Fibroblast of villous mesenchyme (primary cell): Measurements from ENCODE around the gene GABBR1. TPM values are rescaled to one million over a fixed set of nuclear protein-coding genes. Genes with fewer than 3 reads are reported as not detected.

Experiments
- DNase-seq: peaks from one replicate; pipeline ENCODE4 v3.0.0-alpha.2; 2010; ENCODE audit warnings: low read depth
- H3K4me3 ChIP-seq: 2 replicates; pipeline ENCODE4 v1.5.1; 2011; ENCODE audit warnings: low read depth, mild to moderate bottlenecking, low read length
- CTCF ChIP-seq: IDR thresholded peaks from 2 replicates; pipeline ENCODE4 v1.5.1; 2012; ENCODE audit warnings: low read depth, mild to moderate bottlenecking, low read length; ENCODE audit not compliant: insufficient read depth
- total RNA-seq: library from RNA; depleted of rRNA; stranded (reverse); fragments of >200 nt; gene quantifications from 2 replicates; pipeline ENCODE4 v1.2.3, GENCODE V29; 2012

The GABBR1 gene
- total RNA-seq, 1 donor, result 12.5 TPM

DNA sequence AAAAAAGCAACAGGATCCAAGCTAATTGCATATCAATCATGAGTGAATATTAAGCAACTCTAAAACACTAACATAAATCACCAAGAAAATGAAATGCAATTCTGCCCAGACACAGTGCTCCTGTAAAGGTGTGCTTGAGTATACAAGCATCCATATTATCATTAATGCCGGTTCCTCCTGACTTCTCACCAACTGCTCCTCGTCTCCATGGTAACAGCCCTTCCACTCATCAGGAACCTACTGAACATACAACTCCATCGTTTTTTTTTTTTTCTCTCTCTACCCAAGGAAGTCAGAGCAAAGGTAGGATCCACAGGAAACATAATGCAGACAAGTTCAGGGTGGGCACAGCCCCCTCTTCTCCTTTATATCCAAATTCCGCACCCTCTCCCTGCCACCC, 12.4 kb downstream of the GABBR1 start:
- no peak for TF ChIP-seq CTCF
- DNase-seq, result no peak

DNA sequence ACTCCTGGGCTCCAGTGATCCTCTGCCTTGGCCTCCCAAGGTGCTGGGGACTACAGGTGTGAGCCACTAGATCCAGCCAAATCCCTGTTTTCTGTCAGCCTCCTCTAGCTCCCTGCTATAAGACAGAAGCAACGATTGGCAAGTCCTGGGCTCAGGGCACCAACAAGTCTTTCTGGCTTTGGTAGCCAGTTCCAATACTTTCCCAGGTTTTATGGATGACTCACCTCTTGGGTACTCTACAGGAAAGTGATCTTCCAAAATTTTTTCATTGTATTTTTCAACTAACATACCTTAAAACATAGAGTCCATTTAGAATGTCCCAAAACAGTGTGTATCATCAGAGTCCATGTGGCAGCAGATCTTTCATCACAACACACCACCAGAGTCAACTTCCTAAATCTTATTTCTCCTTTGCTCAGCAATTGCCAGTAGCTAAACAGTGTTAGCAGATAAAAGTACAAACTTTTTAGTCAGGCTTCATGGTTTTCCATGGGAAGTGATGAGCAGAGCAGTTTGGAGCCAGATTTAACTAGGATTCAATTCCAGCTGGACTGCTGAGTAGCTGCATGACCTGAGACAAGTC, 13.3 kb downstream of the GABBR1 start:
- TF ChIP-seq CTCF, result no peak
- DNase-seq, result no peak
- no peak overlapping the region for H3K4me3 ChIP-seq

More for the DNA sequence above, 12.4 kb downstream of the GABBR1 start:
- no peak overlapping the region for H3K4me3 ChIP-seq

- H3K4me3 ChIP-seq, result no peak overlapping the region
- no peak for TF ChIP-seq CTCF
- no peak for DNase-seq
These were observed 15.0 kb downstream of the GABBR1 start for GRCh38 chr6:29617782-29618554.

- no peak for DNase-seq
- no peak for TF ChIP-seq CTCF
- no peak overlapping the region for H3K4me3 ChIP-seq
These were observed 21.6 kb downstream of the GABBR1 start for GRCh38 chr6:29611426-29611825.

GRCh38 chr6:29610540-29610939, 22.4 kb downstream of the GABBR1 start:
- no peak for TF ChIP-seq CTCF
- DNase-seq, result no peak
- no peak overlapping the region for H3K4me3 ChIP-seq

DNA sequence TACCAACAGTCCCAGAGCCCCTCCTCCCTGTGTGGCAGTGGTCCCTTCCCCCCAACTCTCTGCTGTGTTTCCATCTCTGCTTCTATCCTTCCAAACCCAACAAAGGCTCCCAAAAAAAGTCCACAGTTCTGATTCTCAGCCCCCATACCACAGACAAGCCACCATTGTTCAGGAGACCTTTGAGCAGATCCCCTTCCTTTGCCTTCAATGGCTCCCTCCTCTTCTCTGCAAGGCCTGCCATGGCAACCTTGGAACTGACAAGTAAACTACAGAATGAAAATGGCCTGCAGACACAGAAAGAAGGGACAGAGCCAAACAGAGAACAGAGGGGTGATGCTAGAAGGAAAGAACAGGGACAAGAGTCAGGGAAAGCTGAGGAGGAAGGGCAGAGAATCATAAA, 24.9 kb downstream of the GABBR1 start:
- DNase-seq, result no peak
- no peak for TF ChIP-seq CTCF
- no peak overlapping the region for H3K4me3 ChIP-seq
